Eye (tissue), 1 donor: ENCODE results near the gene SLC31A1.
"Not testable (repeated sequence)": the region's sequence is repeated elsewhere in the genome, so short reads cannot be mapped to it uniquely, and the experiment has no call there.

ENCODE experiments used
- DNase-seq: peaks from one replicate; pipeline ENCODE4 v3.0.0-alpha.2; 2015

Gene SLC31A1

DNA sequence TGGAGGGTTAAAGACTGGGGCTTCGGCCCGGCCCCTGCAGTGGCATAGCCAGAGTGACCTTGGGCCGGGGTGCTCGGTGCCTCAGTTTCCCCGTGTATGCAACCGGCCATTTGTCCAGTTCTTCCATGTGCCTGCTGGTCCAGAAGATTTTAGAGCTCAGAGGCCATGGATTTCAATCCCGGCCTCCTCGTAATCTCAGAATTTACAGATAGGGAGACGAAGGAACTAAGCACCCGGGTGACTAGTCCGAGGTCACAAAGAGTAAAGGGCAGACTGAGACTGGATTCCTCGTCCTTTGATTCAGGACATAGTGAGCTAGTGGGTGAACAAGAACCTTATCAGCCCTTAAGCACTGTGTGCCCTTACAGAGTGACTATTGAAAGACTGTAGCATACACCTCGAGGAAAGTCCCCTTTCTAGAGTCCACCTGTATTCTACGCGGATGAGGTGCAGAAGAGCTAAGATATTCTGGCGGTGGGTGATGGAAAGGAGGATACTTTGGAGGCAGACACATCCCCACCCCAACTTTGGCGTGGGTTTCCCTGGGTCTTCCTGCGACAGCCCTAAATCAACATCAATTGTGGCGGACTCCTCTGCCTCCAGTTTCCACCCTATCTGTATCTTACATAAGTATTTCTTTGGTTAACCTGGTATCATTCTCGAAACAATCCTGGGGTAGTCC is 597 bp downstream of the SLC31A1 start:
- no peak for DNase-seq

DNA sequence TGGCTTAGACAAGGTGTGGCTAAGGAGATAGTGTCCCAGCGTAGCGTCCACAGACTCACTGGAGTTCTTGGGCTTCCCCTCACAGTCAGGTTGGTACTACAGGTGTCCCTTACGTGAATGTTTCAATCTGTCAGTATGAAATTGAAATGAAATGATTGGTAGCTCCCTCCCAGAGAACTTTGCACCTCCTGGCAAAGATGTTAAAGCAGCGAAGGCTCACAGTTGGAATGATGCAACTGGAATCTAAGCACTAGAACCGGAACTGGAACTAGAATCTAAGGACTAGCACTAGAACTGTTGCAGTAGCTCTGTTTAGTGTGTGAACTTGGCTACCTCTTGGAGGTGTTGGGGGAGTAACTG is 1.1 kb downstream of the SLC31A1 start:
- peak; percentile 8 for DNase-seq

DNA sequence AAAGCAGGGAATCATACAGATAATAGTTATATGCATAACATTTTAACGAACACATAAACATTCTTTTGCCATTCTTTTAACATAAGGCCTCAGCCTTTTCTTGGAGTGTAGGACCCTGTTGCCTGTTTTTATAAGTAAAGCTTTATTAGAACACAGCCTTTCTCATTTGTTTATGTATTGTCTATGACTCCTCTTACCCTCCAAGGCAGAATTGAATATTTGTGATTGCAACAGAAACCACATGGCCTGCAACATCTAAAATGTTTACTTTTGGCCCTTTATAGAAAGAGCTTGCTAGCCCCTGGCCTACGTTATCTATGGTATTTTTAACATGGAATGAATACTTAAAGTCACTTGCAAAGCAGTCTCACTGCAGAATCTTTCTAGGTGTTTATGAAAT is 2.6 kb downstream of the SLC31A1 start:
- DNase-seq, result no peak

DNA sequence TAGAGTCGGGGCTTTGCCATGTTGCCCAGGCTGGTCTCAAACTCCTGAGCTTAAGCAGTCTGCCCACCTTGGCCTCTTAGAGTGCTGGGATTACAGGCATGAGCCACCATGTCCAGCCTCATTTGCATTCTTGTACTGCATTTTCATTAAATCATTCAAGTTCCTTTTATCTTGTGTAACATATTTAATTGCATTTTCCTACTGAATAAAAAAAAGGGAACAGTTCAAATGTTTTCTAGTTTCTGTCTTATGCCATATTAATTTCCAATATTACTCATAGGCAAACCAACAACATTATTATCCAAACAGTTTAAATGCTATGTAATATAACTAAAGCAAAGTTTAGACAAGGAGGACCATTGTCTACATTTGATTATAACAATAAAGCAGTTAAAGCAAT is 6.1 kb downstream of the SLC31A1 start:
- no peak for DNase-seq

DNA sequence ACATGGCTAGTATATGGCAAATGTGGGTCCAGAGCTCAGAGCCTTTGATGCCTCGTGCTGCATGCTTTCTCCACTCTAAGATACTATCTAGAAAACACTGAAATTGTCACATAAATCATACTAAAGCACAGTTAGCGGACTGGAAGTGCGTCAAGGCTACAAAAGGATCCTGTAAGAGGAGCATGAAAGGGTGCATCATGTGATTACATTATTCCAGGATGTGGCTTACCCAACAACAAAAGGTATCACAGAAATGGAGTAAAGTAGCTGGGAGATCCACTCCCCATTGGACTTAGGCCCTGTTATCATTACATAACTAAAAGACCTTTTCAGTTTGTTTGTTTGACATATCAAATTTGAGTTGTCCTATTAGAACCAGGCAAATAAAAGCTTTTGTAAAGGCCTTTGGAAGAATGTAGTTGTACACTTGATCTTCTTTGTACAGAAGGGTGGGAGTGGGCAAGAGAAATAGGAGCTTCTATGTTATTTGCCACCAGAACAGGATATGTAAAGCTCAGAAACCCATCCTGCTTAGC is 6.9 kb downstream of the SLC31A1 start:
- DNase-seq, result no peak

DNA sequence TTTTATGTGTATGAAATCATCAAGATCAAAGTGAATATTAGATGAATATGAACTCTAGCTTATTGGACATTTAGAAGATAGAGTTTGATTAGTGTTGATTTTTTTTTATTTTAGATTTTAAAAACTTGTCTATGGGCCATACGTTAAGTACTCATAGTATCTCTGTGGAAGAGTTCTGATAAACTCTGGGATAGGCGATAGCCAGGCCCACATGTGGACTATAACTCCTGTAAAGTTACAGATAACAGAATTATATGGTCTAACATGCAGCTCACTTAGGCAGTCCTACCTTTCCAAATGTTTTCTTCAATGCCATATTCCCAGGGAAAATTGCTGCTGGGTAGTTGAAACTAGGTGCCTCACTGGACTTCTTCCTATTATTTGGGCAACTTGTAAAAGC is 10.4 kb downstream of the SLC31A1 start:
- no peak for DNase-seq

DNA sequence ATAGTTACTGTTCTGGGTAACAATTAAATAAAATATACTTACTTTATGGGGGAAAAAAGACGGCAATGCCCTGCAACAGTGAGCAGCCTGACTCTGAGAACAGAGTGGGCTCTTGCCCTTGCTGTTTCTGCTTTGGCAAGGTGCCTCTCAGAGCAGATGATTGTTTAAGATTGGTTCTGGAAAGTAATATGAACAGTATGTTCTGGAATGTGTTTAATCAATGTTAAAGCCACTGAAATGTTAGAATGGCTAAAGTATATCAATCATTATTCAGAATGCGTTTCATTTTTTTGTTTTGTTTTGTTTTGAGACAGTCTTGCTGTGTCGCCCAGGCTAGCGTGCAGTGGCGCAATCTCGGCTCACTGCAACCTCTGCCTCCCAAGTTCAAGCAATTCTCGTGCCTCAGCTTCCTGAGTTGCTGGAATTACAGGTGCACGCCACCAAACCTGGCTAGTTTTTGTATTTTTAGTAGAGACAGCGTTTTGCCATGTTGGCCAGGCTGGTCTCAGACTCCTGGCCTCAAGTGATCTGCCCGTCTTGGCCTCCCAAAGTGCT is 14.4 kb downstream of the SLC31A1 start:
- DNase-seq, result not testable (repeated sequence)

DNA sequence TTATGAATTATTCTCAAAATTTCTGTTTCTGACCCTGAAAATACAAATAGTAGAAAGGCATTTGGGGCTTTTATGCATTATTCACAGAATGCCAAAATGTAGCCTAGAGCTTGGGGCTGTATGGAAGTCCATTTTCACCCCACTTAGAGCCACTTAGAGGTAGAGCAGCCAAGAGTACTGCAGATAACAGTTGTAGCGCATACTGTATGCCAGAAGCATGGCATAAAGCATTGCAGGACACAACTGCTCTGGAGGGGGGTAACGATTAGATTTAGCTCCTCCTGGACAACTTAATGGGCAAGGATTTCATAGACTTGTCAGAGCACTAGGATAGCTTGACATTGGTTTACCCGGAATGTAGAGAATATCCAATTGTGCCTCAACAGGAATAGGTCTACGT is 15.7 kb downstream of the SLC31A1 start:
- DNase-seq, result no peak

DNA sequence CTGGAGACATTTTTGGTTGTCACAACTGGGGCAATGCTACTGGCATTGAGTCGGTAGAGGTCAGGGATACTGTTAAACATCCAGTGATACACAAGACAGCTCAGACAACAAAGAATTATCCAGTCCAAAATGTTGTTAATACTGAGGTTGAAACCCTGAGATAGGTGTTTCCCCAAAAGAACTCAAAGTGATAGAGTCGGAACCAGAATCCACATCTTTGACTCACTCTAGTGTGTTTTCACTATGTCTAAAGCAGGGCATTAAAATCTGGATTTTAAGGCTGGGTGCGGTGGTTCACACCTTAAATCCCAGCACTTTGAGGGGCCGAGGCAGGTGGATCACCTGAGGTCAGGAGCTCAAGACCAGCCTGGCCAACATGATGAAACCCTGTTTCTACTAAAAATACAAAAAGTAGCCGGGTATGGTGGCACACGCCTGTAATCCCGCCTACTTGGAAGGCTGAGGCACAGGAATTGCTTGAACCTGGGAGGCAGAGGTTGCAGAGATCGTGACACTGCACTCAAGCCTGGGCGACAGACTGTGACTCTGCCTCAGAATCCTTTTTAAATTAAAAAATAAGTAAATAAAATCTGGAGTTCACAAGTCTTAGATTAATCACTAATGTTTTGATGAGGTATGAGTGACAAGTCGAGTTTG is 17.0 kb downstream of the SLC31A1 start:
- no peak for DNase-seq

DNA sequence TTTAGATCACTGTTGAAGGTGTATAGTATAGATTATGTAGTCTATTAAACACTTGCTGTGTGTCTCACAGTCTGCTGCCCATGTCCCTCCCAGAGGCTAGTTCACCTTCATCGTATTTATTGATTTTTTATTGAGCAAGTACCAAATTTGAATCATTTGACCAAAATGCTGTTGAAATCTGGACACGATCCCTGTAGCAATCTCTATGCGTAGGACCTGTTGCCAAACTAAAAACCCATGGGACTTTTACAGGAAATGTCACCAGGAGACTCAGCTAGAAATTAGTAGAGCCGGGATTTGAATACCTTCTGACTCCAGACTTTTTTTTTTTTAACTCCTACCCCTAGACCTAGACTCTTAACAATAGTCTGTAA is 17.5 kb downstream of the SLC31A1 start:
- DNase-seq, result no peak

DNA sequence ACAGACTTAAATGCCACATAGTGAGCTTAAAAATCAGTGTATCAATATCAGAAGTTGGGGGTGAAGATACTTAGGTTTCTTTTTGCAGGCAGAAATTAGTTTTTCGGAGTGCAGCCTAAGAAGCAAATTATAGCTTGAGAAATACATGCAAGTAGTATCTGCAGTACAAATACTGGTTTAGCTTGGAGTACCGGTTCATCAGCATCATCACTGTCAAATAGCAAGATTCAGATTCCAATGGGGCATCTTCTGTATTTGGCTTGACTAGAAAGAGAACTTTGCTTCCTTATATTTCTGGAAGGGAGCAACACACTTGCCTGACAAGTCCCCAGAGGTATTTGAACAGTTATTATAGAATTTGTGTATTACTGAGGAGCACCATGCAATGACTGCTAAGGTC is 19.8 kb downstream of the SLC31A1 start:
- peak; percentile 20 for DNase-seq

DNA sequence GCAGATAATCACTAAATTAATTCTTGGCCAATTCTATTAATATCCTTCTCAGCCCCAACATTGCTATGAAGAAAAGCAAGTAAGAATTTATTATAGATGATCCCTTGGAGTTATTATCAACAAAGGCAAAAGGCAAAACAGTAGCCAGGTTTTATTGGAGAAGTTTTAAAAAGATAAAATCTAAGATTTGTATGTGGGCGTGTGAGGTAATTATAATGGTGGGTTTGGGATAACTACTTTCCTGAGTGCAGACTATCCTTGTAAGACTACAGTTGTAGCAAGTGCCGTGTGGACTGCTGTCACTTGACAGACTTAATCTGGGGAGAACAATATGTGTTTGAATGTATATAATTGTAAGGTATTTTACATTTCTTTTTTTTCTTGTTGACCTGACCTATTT is 23.2 kb downstream of the SLC31A1 start:
- no peak for DNase-seq

DNA sequence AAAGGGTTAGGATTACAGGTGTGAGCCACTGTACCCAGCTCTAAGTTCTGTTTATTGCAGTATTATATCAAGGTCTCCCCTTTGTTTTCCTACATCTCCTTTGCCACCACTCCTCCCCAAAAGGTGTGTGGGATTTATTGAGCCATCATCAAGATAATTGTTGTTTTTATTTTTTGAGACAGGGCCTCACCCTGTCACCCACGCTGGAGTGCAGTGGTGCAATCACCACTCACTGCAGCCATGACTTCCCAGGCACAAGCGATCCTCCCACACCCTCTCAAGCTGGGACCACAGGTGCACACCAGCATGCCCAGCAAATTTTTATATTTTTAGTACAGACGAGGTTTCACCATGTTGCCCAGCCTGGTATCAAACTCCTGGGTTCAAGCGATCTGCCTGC is 24.6 kb downstream of the SLC31A1 start:
- no peak for DNase-seq

DNA sequence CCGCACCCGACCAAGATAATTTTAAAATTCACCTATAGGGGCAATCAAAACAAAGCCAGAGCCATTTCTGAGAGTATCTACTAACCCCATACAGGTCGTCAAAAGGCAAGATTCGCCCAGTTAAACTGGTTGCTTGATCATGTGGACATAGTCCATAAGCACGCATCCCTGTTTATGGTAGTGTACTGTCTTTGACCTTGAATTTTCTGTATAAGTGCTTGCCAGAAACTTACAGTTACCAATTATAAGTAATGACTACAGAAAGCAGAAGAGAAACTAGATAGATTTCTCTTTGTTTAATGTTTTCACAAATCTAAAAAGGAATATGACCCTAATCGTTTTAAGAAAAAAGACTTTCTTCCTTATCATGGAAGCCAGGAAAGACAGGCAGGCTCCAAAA is 25.6 kb downstream of the SLC31A1 start:
- DNase-seq, result no peak

DNA sequence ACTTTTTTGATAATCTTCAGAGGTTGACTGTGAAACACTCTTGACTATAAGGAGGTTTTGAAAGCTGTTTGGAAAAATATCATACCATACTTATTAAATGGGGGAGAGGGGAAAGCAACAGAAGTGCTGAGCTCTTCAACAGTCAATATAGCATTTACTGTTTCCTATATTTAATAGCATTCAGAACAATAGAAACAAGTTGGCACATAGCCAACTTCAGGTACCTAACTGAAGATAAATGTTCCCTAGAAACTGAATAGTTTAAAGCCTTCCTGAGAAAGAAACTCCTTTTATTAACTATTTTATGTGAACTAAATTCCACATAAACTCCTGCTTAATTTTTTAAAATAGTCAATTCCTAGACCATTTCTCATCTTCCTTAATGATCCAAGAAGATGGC is 26.3 kb downstream of the SLC31A1 start:
- DNase-seq, result no peak

DNA sequence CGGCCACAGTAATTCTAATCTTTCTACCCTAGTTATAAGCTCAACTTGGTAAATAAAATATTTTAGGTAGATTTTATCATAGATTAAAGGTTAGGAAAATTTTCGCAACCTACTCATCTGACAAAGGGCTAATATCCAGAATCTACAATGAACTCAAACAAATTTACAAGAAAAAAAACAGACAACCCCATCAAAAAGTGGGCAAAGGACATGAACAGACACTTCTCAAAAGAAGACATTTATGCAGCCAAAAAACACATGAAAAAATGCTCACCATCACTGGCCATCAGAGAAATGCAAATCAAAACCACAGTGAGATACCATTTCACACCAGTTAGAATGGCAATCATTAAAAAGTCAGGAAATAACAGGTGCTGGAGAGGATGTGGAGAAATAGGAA is 28.3 kb downstream of the SLC31A1 start:
- not testable (repeated sequence) for DNase-seq

DNA sequence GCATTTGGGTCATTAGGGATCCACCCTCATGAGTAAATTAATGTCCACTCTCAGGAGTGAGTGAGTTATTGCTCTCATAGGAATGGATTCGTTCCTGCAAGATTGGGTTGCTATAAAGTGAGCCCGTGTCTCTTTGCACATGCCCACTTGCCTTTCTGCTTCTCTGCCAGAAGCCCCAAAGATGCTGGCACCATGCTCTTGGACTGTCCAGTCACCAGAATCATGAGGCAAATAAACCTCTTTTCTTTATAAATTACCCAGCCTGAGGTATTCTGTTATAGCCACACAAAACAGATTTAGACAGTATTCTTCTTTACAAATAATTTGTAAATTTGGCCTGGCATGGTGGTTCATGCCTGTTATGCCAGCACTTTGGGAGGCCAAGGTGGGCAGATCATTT is 29.5 kb downstream of the SLC31A1 start:
- DNase-seq, result no peak

DNA sequence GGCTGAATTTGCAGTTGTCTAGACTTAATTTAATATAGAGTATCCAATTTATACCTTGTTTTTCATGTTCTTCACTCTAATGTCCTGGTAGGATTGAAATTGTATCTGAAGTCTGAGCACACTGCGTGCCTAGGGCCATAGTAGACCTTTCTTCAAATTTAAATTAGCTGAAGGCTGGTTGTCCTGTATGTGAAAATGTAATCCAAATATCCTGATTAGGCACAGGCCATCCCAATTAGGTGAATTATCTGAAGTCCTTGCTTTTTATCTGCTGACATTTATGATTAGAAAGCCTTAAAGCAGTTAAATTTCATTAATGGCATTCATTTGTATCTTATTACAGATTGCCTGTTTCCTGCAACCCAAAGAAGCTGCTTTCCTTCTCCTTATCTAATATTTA is 33.6 kb downstream of the SLC31A1 start:
- DNase-seq, result no peak

DNA sequence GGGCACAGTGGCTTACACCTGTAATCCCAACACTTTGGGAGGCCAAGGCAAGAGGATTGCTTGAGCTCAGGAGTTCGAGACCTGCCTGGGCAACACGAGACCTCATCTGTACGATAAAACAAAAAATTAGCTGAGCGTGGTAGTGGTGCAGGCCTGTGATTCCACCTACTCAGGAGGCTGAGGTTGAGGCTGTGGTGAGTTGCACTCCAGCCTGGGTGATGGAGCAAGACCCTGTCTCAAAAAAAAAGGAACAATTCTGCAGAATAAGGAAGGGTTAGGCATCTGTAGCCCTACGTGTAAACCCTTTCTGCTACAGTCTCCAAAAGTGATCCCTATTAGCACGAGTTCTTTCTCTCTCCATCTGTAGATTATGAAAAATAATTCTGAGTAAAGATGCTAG is 34.1 kb downstream of the SLC31A1 start:
- no peak for DNase-seq

DNA sequence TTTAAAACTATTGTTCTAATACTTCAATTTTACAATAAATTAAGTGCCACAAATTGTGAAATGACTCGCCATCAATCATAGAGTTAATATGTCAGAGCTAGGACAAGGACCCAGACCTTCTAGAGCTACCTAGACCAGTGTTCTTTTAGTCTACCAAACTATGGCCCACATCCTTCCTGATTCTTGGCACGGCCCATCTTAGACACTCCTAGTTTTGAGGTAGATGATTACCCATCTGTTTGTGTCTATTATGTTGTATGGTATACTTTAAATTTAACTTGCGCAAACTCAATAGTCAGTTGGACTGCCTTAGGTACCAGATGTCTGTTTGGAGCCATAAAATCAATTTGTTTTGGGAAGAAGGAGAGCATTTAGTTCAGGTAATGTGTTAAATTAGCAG is 36.5 kb downstream of the SLC31A1 start:
- no peak for DNase-seq

DNA sequence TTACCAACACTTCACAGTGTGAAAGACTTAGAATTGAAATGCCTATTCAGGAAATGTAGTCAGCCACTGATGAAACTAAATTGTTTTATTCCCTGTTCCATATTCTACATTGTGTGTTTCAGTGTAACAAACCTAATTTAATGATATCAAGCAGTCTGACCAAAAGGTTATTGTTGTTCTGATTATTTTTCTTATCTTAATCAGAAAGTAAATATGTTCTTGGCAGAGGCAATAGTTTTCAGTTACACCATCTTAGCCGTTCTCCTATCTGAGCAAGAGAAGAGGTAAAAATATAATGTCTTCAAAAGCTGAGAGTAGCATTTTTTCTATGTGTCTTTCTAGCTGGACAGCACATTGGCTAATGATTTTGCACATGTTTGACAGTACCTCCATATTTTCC is 36.9 kb downstream of the SLC31A1 start:
- DNase-seq, result no peak

DNA sequence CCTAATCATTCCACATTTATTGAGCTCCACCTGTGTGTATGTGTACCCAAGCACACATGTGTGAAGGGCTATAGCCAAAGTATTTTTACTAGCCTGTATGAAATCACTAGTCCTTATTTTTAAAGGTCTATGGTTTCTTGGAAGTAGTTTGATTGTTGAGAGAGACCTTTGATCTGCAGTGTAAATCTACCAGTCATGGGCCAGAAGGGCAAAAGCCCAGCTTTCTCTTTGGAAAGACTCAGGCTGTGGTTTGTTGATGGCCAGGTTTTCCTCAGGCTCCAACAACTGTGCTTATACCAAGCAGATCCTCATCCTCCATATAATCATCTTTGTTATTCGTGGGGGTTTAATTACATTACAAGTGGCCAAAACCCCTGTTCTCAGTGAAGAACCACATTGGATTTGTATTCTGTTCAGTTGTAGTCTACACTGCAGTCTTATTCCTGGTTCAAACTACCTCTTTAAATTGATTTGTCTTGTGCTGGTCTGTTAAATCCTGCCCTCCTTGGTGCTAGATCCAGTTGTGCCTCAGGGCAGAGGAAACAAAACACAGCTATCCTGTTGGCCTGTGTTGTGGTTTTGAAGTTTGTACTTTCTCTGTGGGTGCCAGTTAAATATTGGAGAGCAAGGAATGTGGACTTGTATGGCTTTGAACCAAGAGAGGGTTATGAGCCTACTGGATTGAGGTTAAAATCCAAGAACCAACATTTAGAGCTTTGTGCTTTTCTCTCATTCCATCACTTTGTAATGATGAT is 40.8 kb downstream of the SLC31A1 start:
- DNase-seq, result no peak

DNA sequence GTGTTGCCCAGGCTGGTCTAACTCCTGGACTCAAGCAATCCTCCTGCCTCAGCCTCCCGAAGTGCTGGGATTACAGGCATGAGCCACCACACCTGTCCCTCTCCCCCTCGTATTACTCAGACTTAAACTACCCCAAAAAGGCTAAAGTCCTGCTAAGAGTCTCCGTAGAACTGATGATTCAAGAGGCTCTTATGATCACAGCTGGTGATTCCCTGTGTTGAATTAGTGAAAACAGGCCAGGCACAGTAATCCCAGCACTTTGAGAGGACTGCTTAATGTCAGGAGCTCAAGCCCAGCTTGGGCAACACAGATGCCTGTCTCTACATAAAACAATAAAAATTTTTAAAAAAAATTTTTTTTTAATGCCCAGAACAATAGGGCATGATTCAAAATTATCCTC is 44.8 kb downstream of the SLC31A1 start:
- DNase-seq, result no peak
